A549 (cell line): Measurements from ENCODE around the gene MRPS22. TPM values are rescaled to one million over a fixed set of nuclear protein-coding genes. Genes with fewer than 3 reads are reported as not detected.

Experiments
- ATAC-seq, 2 experiments: fragments of 200-7000 bp in 1 of 2; fragments of >200 bp in 1 of 2; cut with Nextera tagmentation in 1 of 2; cut with Tn5 transposase in 1 of 2; 3 replicates each; pipeline versions ENCODE4 v1.8.0 to v1.9.1; 2018 to 2020; ENCODE audit warnings: mild to moderate bottlenecking in 1 of 2, moderate library complexity in 1 of 2
- CTCF ChIA-PET: fragments of 300-600 bp; sonication (Branson Sonifier 250); formaldehyde crosslinking; extraction: SDS; loops from one replicate; lab custom pipeline; 2021; ENCODE audit warnings: antibody characterized with exemption, inconsistent platforms; lab: Yijun Ruan, JAX
- POLR2A ChIA-PET: fragments of 350-600 bp; formaldehyde crosslinking; extraction: SDS; loops from one replicate; lab custom pipeline; 2021; ENCODE audit warnings: antibody characterized with exemption, inconsistent platforms; lab: Yijun Ruan, JAX
- DNase-seq, 2 experiments: peaks; one replicate each; pipeline versions ENCODE4 v3.0.0 to v3.0.0-alpha.2; 2011 to 2016; ENCODE audit warnings: low read depth in 1 of 2, low spot score in 1 of 2
- FAIRE-seq: peaks from 2 replicates; lab custom pipeline; 2011; peaks lifted over from hg19 to GRCh38; lab: Jason Lieb, UNC
- H3K27ac ChIP-seq, 2 experiments: fragments of >200 bp; sonication (Bioruptor Twin); formaldehyde crosslinking; 3 replicates each; pipeline ENCODE4 v1.5.1; 2016 to 2017
- H3K4me1 ChIP-seq: fragments of >200 bp; sonication (Bioruptor Twin); formaldehyde crosslinking; 3 replicates; pipeline ENCODE4 v1.6.1; 2016
- H3K4me2 ChIP-seq: fragments of >200 bp; sonication (Bioruptor Twin); formaldehyde crosslinking; 3 replicates; pipeline ENCODE4 v1.6.1; 2016
- H3K4me3 ChIP-seq: fragments of >200 bp; sonication (Bioruptor Twin); formaldehyde crosslinking; 3 replicates; pipeline ENCODE4 v1.5.1; 2016
- H3K9me3 ChIP-seq: fragments of >200 bp; sonication (Bioruptor Twin); formaldehyde crosslinking; 3 replicates; pipeline ENCODE4 v1.6.1; 2016
- BCL3 ChIP-seq: fragments of >200 bp; sonication (Bioruptor Twin); formaldehyde crosslinking; IDR thresholded peaks from 3 replicates; pipeline ENCODE4 v1.6.1; 2016
- CBX2 ChIP-seq: fragments of 200-600 bp; sonication (generic); IDR thresholded peaks from 2 replicates; pipeline ENCODE4 v1.6.1; 2016; ENCODE audit warnings: low read depth, mild to moderate bottlenecking, borderline replicate concordance
- CBX8 ChIP-seq: fragments of 200-600 bp; sonication (generic); IDR thresholded peaks from 2 replicates; pipeline ENCODE4 v1.6.1; 2016
- CEBPB ChIP-seq, 2 experiments: fragments of >200 bp in 1 of 2; sonication (Bioruptor Twin) in 1 of 2; formaldehyde crosslinking in 1 of 2; IDR thresholded peaks; 2 replicates each; pipeline ENCODE4 v1.6.1; 2012 to 2016
- CHD2 ChIP-seq: fragments of 150-350 bp; IDR thresholded peaks from 2 replicates; pipeline ENCODE4 v1.6.1; 2014; ENCODE audit warnings: low read length; ENCODE audit not compliant: partially characterized antibody
- CHD4 ChIP-seq: fragments of 200-600 bp; sonication (generic); IDR thresholded peaks from 2 replicates; pipeline ENCODE4 v1.6.1; 2016; ENCODE audit warnings: antibody characterized with exemption, mild to moderate bottlenecking, borderline replicate concordance
- CTCF ChIP-seq: fragments of >200 bp; sonication (Bioruptor Twin); formaldehyde crosslinking; IDR thresholded peaks from 3 replicates; pipeline ENCODE4 v1.5.1; 2016
- EHMT2 ChIP-seq: fragments of 200-600 bp; sonication (generic); IDR thresholded peaks from 2 replicates; pipeline ENCODE4 v1.6.1; 2016; ENCODE audit warnings: antibody characterized with exemption, low read depth, mild to moderate bottlenecking, moderate library complexity
- ESRRA ChIP-seq: fragments of 150-350 bp; IDR thresholded peaks from 2 replicates; pipeline ENCODE4 v1.6.1; 2014; ENCODE audit warnings: mild to moderate bottlenecking, low read length, borderline replicate concordance
- FOSB ChIP-seq: fragments of 250-450 bp; sonication (Bioruptor Pico); IDR thresholded peaks from 2 replicates; pipeline ENCODE4 v1.5.0; 2020; ENCODE audit warnings: mild to moderate bottlenecking, moderate library complexity
- GATA3 ChIP-seq: IDR thresholded peaks from 2 replicates; pipeline ENCODE4 v1.6.1; 2012; ENCODE audit warnings: borderline replicate concordance
- HDAC2 ChIP-seq: fragments of 200-600 bp; sonication (generic); IDR thresholded peaks from 2 replicates; pipeline ENCODE4 v1.6.1; 2016
- HMGXB4 ChIP-seq: fragments of 250-450 bp; sonication (Bioruptor Pico); IDR thresholded peaks from 2 replicates; pipeline ENCODE4 v1.5.0; 2021; ENCODE audit warnings: mild to moderate bottlenecking, moderate library complexity, borderline replicate concordance
- HOXB13 ChIP-seq: fragments of 250-450 bp; sonication (Bioruptor Pico); IDR thresholded peaks from 2 replicates; pipeline ENCODE4 v1.5.0; 2020; ENCODE audit warnings: low read depth, mild to moderate bottlenecking, moderate library complexity
- JUN ChIP-seq, 2 experiments: fragments of >200 bp; sonication (Bioruptor Twin); formaldehyde crosslinking; IDR thresholded peaks; 2 replicates in 1 of 2; 3 replicates in 1 of 2; pipeline ENCODE4 v1.6.1; 2016 to 2017
- JUNB ChIP-seq: fragments of >200 bp; sonication (Bioruptor Twin); formaldehyde crosslinking; IDR thresholded peaks from 2 replicates; pipeline ENCODE4 v1.6.1; 2016
- KDM1A ChIP-seq: fragments of 200-600 bp; sonication (generic); IDR thresholded peaks from 2 replicates; pipeline ENCODE4 v1.6.1; 2016; ENCODE audit warnings: low read depth, mild to moderate bottlenecking
- MAX ChIP-seq: IDR thresholded peaks from 2 replicates; pipeline ENCODE4 v1.6.1; 2012
- NFE2L2 ChIP-seq: fragments of 150-350 bp; conservative IDR thresholded peaks from 2 replicates; pipeline ENCODE4 v1.6.1; 2014; ENCODE audit warnings: low read length
- NPAS2 ChIP-seq: fragments of 250-450 bp; sonication (Bioruptor Pico); IDR thresholded peaks from 2 replicates; pipeline ENCODE4 v1.8.0; 2022; ENCODE audit warnings: mild to moderate bottlenecking, moderate library complexity, borderline replicate concordance
- PBX3 ChIP-seq: IDR thresholded peaks from 2 replicates; pipeline ENCODE4 v1.6.1; 2012
- PHF8 ChIP-seq: fragments of 200-600 bp; sonication (generic); IDR thresholded peaks from 2 replicates; pipeline ENCODE4 v1.6.1; 2016; ENCODE audit warnings: low read depth, mild to moderate bottlenecking, antibody characterized with exemption, moderate library complexity, borderline replicate concordance
- POLR2A ChIP-seq: IDR thresholded peaks from 2 replicates; pipeline ENCODE4 v1.6.1; 2012; ENCODE audit warnings: mild to moderate bottlenecking, low read length
- POLR2AphosphoS2 ChIP-seq: conservative IDR thresholded peaks from 2 replicates; pipeline ENCODE4 v1.6.1; 2012; ENCODE audit warnings: low read length, improper control_type of control experiment, inconsistent platforms
- RAD21 ChIP-seq, 2 experiments: fragments of >200 bp in 1 of 2; sonication (Bioruptor Twin) in 1 of 2; formaldehyde crosslinking in 1 of 2; IDR thresholded peaks in 1 of 2; conservative IDR thresholded peaks in 1 of 2; 2 replicates in 1 of 2; 3 replicates in 1 of 2; pipeline ENCODE4 v1.6.1; 2012 to 2018; ENCODE audit warnings: inconsistent platforms in 1 of 2
- RCOR1 ChIP-seq: fragments of 150-350 bp; IDR thresholded peaks from 2 replicates; pipeline ENCODE4 v1.6.1; 2014; ENCODE audit warnings: antibody characterized with exemption, low read length, low read depth
- REST ChIP-seq: fragments of 200-600 bp; sonication (generic); IDR thresholded peaks from 2 replicates; pipeline ENCODE4 v1.6.1; 2016; ENCODE audit warnings: antibody characterized with exemption, mild to moderate bottlenecking, moderate library complexity
- RFX5 ChIP-seq: fragments of 450-650 bp; IDR thresholded peaks from 2 replicates; pipeline ENCODE4 v1.7.1; 2014; ENCODE audit warnings: antibody characterized with exemption, mild to moderate bottlenecking, moderate library complexity
- ZC3H11A ChIP-seq: fragments of 450-650 bp; IDR thresholded peaks from 2 replicates; pipeline ENCODE4 v1.6.1; 2014; ENCODE audit warnings: antibody characterized with exemption, mild to moderate bottlenecking
- ZFP36 ChIP-seq: fragments of 450-650 bp; IDR thresholded peaks from 2 replicates; pipeline ENCODE4 v1.6.1; 2014; ENCODE audit warnings: borderline replicate concordance; ENCODE audit not compliant: partially characterized antibody
- ZSCAN20 ChIP-seq: fragments of 250-450 bp; sonication (Bioruptor Pico); IDR thresholded peaks from 2 replicates; pipeline ENCODE4 v1.8.0; 2022; ENCODE audit warnings: mild to moderate bottlenecking, moderate library complexity
- WGBS: methylation state at CpG from one replicate; pipeline ENCODE4 v1.1.6; 2017; ENCODE audit errors: missing lambda C conversion rate; 5-methylcytosine and 5-hydroxymethylcytosine counted together
- polyA plus RNA-seq, 4 experiments: library from polyadenylated mRNA; depleted of rRNA in 3 of 4; stranded (reverse); fragments of >200 nt; fragmentation: RNase III in 1 of 4; extraction: RNeasy Plus Mini Kit Qiagen cat#74134 plus additional on column Dnase treatment in 1 of 4; gene quantifications; 2 replicates in 3 of 4; 3 replicates in 1 of 4; pipeline ENCODE4 v1.2.3, GENCODE V29; 2011 to 2017

MRPS22 gene
- polyA plus RNA-seq, 2 of the 4 experiments (the other 2 are of a cell fraction) = 47.3 to 57.3 TPM

- no peak overlapping the region for H3K27ac ChIP-seq
- no peak overlapping the region for H3K4me2 ChIP-seq
- TF ChIP-seq RCOR1 (no peak), CBX2 (no peak), ZC3H11A (no peak), JUNB (no peak), GATA3 (no peak), POLR2A (no peak), HMGXB4 (CRISPR knock-in tag) (no peak), BCL3 (no peak), MAX (no peak), HDAC2 (no peak), PHF8 (no peak), CHD2 (no peak), RAD21 (conservative IDR thresholded peaks at IDR 0.05 in 1 of 2, IDR thresholded peaks at IDR 0.05 in 1 of 2) (no peak), JUN (IDR thresholded peaks at IDR 0.05) (no peak), KDM1A (no peak), CEBPB (IDR thresholded peaks at IDR 0.05) (no peak), FOSB (CRISPR knock-in tag) (no peak)
- no peaks in the 10 kb centered on the region for H3K4me1 ChIP-seq
- no peak for DNase-seq
- no peak overlapping the region for H3K4me3 ChIP-seq
- POLR2A ChIA-PET = no interaction called here
- ATAC-seq = no peak
- FAIRE-seq = no peak
- CTCF ChIA-PET = interaction anchor here (1.8 to 2.6 kb wide), 2 partner anchors 8 to 9 kb away, joined by 5 to 17 read pairs; no protein-coding TSS in a partner anchor
- 91% methylated on average over 4 of the region's 4 CpGs for WGBS
- H3K9me3 ChIP-seq = no peaks in the 10 kb centered on the region
Measured at GRCh38 chr3:139355476-139355875, 11.7 kb downstream of the MRPS22 start.

GRCh38 chr3:139355891-139356290, 12.1 kb downstream of the MRPS22 start:
- H3K4me1 ChIP-seq = no peaks in the 10 kb centered on the region
- CTCF ChIA-PET = interaction anchor here (1.8 to 2.6 kb wide), 2 partner anchors 7 to 9 kb away, joined by 5 to 17 read pairs; no protein-coding TSS in a partner anchor
- 36% methylated on average over 1 of the region's 1 CpG for WGBS
- TF ChIP-seq GATA3 (no peak), CHD4 (no peak), ZSCAN20 (CRISPR knock-in tag) (no peak), CTCF (no peak), PBX3 (no peak), POLR2AphosphoS2 (no peak), HDAC2 (no peak), CBX8 (no peak), HOXB13 (CRISPR knock-in tag) (no peak), RFX5 (no peak), ESRRA (no peak), REST (no peak), PHF8 (no peak), JUNB (no peak), NPAS2 (CRISPR knock-in tag) (no peak), ZFP36 (no peak), EHMT2 (no peak), NFE2L2 (no peak)
- TF ChIP-seq, all 56 proteins: peak for 0
- Histone ChIP-seq H3K4me3 (no peak overlapping the region), H3K27ac (no peak overlapping the region), H3K4me2 (no peak overlapping the region), H3K9me3 (no peaks in the 10 kb centered on the region)
- ATAC-seq (no peak), FAIRE-seq (no peak), DNase-seq (no peak)
- POLR2A ChIA-PET = no interaction called here
